ENCODE results near the gene MAPK8.

The MAPK8 gene

GRCh38 chr10:48464871-48465736 lies 158.6 kb downstream of the MAPK8 start:
- peak; percentile 57 for DNase-seq

- DNase-seq, result peak; percentile 49
These were observed 159.5 kb downstream of the MAPK8 start for GRCh38 chr10:48465860-48466521.

GRCh38 chr10:48466611-48467240 lies 160.2 kb downstream of the MAPK8 start:
- DNase-seq, result peak; percentile 69

GRCh38 chr10:48467669-48468068 lies 161.2 kb downstream of the MAPK8 start:
- peak; percentile 67 for DNase-seq

- DNase-seq, result no peak
These were observed 161.8 kb downstream of the MAPK8 start for GRCh38 chr10:48468130-48468790.

- DNase-seq, result no peak
These were observed 162.5 kb downstream of the MAPK8 start for GRCh38 chr10:48468866-48469511.

- DNase-seq, result peak; percentile 59
These were observed 163.1 kb downstream of the MAPK8 start for GRCh38 chr10:48469516-48470020.

- peak; percentile 89 for DNase-seq
These were observed 163.8 kb downstream of the MAPK8 start for GRCh38 chr10:48470115-48470892.

GRCh38 chr10:48470893-48471805 lies 164.7 kb downstream of the MAPK8 start:
- no peak for DNase-seq

- DNase-seq, result no peak
These were observed 166.1 kb downstream of the MAPK8 start for GRCh38 chr10:48472501-48473069.

GRCh38 chr10:48473704-48474103 lies 167.2 kb downstream of the MAPK8 start:
- no peak for DNase-seq

GRCh38 chr10:48474765-48475365 lies 168.4 kb downstream of the MAPK8 start:
- no peak for DNase-seq

- no peak for DNase-seq
These were observed 169.4 kb downstream of the MAPK8 start for GRCh38 chr10:48475943-48476278.

GRCh38 chr10:48476279-48476982 lies 170.0 kb downstream of the MAPK8 start:
- DNase-seq, result peak; percentile 56

GRCh38 chr10:48477141-48477540 lies 170.7 kb downstream of the MAPK8 start:
- DNase-seq, result no peak

- no peak for DNase-seq
These were observed 171.1 kb downstream of the MAPK8 start for GRCh38 chr10:48477616-48478015.

- no peak for DNase-seq
These were observed 172.0 kb downstream of the MAPK8 start for GRCh38 chr10:48478469-48478868.

GRCh38 chr10:48478980-48479811 lies 172.7 kb downstream of the MAPK8 start:
- no peak for DNase-seq

Data from islet precursor cell (in vitro differentiated cells).